ENCODE measurements around the gene MRPL14. TPM values are rescaled to one million over a fixed set of nuclear protein-coding genes. Genes with fewer than 3 reads are reported as not detected.

The MRPL14 gene
- total RNA-seq = 29.4 and 38.5 TPM in 2 replicates

DNA sequence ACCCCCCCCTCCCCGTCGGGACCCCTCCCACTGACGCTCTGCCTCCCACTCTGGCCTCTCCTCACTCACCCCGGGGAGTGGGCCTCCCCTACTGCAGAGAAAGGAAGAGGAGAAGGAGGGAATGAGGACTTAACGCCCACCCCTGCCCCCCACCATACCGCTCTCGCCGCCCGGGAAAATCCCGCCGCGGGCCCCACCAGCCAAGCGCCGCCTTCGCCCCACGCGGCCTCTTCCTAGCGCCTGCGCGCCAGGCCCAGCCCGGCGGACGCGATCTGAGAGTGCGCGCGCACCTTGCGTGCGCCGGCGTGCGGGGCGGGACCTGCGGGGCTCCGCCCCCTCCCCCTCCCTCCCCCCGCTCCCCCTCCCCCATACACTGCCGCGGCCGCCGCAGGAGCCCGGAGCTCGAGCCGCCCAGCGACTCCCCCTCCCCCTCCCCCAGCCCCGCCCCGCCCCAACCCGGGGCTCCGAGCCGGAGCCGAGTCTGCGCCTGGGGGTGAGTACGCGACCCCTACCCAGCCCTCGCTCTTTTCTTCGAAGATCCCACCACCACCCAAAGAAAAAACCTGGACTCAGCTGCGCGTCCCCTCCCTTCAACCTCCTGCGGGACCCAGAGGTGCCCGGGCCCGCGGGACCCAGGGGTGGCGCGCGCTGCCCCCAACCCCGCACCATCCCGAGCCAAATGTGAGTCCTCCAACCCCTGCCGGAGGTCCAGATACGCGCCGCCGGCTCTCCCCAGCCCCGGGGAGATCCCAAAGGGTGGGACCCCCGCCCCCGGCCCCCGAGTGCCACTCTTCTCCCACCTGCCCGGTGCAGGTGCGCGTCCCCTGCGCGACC is at the start of gene MRPL14, which contains the start of gene TMEM63B:
MRPL14 (minus strand) TSS at position 267 of the 834 bp plus-strand sequence. CDS start 10,841 bp downstream, outside the sequence.
TMEM63B (plus strand) TSS at position 369 of the 834 bp plus-strand sequence. CDS start 7,031 bp downstream, outside the sequence.

DNA sequence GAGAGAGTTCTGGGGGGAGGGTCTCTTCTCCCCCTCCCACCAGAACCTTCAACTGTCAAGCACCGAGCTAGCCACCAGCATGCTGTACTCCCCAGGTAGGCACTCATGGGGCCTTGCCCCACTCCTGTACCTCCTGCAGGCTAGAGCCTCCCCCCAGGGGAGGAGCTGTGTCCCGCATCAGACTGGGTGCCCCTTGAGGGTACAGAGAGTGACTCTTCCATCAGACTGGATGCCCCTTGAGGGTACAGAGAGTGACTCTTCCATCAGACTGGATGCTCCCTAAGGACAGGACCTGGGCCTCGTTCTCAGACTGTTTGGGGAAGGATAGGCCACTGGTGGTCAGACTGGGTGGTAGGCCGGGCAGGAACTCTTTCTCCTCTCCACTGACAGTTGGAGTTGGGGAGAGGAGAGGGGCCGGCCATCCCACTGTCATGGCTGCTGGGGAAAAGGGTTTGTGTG is 31.5 kb upstream of the MRPL14 start, which contains the start of gene CAPN11:
CAPN11 (plus strand) TSS at position 51 of the 459 bp plus-strand sequence; CDS start at position 80, 29 bp downstream.

Other genes starting within 250 kb of the MRPL14 start
- gene TMEM63B, start 102 bp upstream of the MRPL14 start, total RNA-seq = 19.6 and 39.6 TPM in 2 replicates
- gene CAPN11, start 31.4 kb upstream of the MRPL14 start, total RNA-seq = not detected in 2 replicates
- not detected in 2 replicates for gene MYMX, start 89.5 kb upstream of the MRPL14 start, total RNA-seq
- 0.39 and 3.9 TPM in 2 replicates for gene SLC29A1, start 96.1 kb upstream of the MRPL14 start, total RNA-seq
- gene HSP90AB1, start 119.6 kb upstream of the MRPL14 start, total RNA-seq = 580 and 898 TPM in 2 replicates
- 57.7 and 93.8 TPM in 2 replicates for gene SLC35B2, start 130.1 kb upstream of the MRPL14 start, total RNA-seq
- gene NFKBIE, start 138.1 kb upstream of the MRPL14 start, total RNA-seq = 4.8 and 5.9 TPM in 2 replicates
- gene TMEM151B, start 143.0 kb upstream of the MRPL14 start, total RNA-seq = under 0.01 TPM in 1 of 2 replicates, not detected in the other
- 11.8 and 15.3 TPM in 2 replicates for gene AARS2, start 185.9 kb upstream of the MRPL14 start, total RNA-seq
- not detected in 2 replicates for gene SPATS1, start 215.2 kb upstream of the MRPL14 start, total RNA-seq